Endometrial microvascular endothelial cells (primary cell): ENCODE measurements around the gene MRGPRD. TPM values are rescaled to one million over a fixed set of nuclear protein-coding genes. Genes with fewer than 3 reads are reported as not detected.
"Not testable (repeated sequence)": the region's sequence is repeated elsewhere in the genome, so short reads cannot be mapped to it uniquely, and the experiment has no call there.

Source experiments
- in situ Hi-C: cut with HindIII; loops from 2 replicates; pipeline ENCODE4 v1.10.0; 2017; ENCODE audit warnings: low sequenced_read_pairs, low pct_unique_long_range_greater_than_20kb; ENCODE audit errors: inconsistent ontology term
- total RNA-seq: library from RNA; depleted of rRNA; stranded (reverse); fragments of >200 nt; gene quantifications from one replicate; pipeline ENCODE4 v1.2.3, GENCODE V29; 2015; ENCODE audit errors: inconsistent ontology term

MRGPRD gene
- total RNA-seq, 1 donor from 2014 or later = not detected

- in situ Hi-C loops = no loop called here
Observed at GRCh38 chr11:68976563-68976962, 4.2 kb downstream of the MRGPRD start.

GRCh38 chr11:68976095-68976494 lies 4.7 kb downstream of the MRGPRD start:
- in situ Hi-C loops = no loop called here

GRCh38 chr11:68974421-68975194 lies 6.2 kb downstream of the MRGPRD start:
- in situ Hi-C loops = no loop called here

- in situ Hi-C loops = not testable (repeated sequence)
Observed at GRCh38 chr11:68973706-68974105, 7.1 kb downstream of the MRGPRD start.

- in situ Hi-C loops = no loop called here
Observed at GRCh38 chr11:68973219-68973618, 7.6 kb downstream of the MRGPRD start.

- in situ Hi-C loops = no loop called here
Observed at GRCh38 chr11:68970921-68971636, 9.7 kb downstream of the MRGPRD start.

GRCh38 chr11:68969386-68969785 lies 11.4 kb downstream of the MRGPRD start:
- in situ Hi-C loops = no loop called here

GRCh38 chr11:68968306-68969250 lies 12.2 kb downstream of the MRGPRD start:
- in situ Hi-C loops = no loop called here

GRCh38 chr11:68966894-68967780 lies 13.6 kb downstream of the MRGPRD start:
- in situ Hi-C loops = no loop called here

- in situ Hi-C loops = no loop called here
Observed at GRCh38 chr11:68965901-68966853, 14.6 kb downstream of the MRGPRD start.

GRCh38 chr11:68963779-68964178 lies 17.0 kb downstream of the MRGPRD start:
- in situ Hi-C loops = no loop called here

- in situ Hi-C loops = no loop called here
Observed at GRCh38 chr11:68962527-68963250, 18.1 kb downstream of the MRGPRD start.

- in situ Hi-C loops = no loop called here
Observed at GRCh38 chr11:68961245-68961644, 19.5 kb downstream of the MRGPRD start.

GRCh38 chr11:68960294-68961071 lies 20.3 kb downstream of the MRGPRD start:
- in situ Hi-C loops = no loop called here

- in situ Hi-C loops = no loop called here
Observed at GRCh38 chr11:68959465-68960293, 21.1 kb downstream of the MRGPRD start.
